ENCODE data around the gene TFAP2C.
"Not testable (repeated sequence)": the region's sequence is repeated elsewhere in the genome, so short reads cannot be mapped to it uniquely, and the experiment has no call there.

TFAP2C gene

DNA sequence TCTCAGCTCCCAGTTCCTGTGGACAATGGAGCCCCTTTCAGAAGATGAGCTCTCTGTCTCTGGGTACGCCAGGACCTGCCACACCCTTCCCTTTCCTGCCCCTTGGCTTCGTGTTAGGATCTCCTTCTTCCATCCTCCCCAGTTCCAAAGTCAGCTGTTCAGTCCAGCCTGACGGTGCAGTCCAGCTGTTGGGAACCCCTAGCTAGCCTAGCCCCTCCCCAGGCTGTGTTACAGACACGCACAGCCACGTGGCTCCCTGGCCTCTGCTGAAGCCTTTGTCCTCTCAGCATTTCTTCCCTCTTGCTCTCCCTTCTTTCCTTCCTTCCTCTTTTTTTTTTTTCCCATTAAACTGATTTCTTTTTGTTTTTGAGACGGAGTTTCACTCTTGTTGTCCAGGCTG is 12.4 kb upstream of the TFAP2C start:
- ATAC-seq = no peak
- no peak for DNase-seq

DNA sequence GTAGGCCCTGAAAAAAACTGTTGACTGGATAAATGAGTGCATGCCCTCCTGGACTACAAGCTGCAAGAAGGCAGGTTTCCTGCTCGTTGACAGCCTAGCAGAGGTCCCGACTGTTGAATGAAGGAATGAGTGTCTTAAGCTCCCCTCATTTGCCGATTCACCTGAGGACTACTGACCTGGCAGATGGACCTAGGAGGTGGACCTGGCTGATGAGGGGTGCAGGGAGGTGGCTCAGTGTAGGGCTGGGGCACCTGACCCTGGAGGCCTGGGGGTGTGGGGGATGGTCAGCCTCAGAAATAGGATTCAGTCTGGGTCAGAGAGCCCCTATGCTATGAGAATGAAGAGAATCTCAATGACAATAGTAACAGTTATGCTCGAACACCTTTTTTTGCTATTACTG is 11.6 kb upstream of the TFAP2C start:
- DNase-seq (no peak), ATAC-seq (no peak)

DNA sequence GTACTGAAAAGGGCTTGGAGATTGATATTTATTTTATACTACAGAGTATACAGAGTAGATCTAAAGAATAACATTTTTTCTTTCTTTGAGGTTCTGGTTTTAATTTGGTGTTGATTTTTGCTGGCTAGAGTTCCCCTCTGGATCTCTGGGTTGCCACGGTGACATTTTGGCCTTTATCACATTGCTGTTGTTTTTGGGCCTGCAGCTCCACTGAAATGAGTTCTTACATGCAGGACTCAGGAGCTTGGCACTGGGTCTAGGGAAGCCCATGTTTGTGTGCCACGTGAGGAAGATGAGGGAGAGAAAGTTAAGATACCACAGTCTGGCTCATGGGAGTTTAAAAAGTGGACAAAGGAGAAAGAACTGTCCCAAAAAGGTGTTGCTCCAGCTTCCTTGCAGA is 7.4 kb upstream of the TFAP2C start:
- DNase-seq (no peak), ATAC-seq (no peak)

DNA sequence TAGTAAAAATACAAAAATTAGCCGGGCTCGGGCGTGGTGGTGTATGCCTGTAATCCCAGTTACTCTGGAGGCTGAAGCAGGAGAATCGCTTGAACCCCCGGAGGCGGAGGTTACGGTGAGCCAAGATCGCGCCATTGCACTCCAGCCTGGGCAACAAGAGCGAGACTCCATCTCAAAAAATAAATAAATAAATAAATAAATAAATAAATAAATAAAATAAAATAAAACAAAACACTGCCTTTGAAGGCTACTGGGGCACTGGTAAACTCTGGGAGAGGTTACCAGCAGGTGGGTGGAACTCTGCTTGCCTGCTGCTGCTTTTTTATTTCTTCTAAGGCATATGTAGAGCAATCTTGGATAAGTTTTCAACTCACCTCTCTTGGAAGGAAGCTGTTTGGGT is 5.2 kb upstream of the TFAP2C start:
- not testable (repeated sequence) for ATAC-seq, DNase-seq

DNA sequence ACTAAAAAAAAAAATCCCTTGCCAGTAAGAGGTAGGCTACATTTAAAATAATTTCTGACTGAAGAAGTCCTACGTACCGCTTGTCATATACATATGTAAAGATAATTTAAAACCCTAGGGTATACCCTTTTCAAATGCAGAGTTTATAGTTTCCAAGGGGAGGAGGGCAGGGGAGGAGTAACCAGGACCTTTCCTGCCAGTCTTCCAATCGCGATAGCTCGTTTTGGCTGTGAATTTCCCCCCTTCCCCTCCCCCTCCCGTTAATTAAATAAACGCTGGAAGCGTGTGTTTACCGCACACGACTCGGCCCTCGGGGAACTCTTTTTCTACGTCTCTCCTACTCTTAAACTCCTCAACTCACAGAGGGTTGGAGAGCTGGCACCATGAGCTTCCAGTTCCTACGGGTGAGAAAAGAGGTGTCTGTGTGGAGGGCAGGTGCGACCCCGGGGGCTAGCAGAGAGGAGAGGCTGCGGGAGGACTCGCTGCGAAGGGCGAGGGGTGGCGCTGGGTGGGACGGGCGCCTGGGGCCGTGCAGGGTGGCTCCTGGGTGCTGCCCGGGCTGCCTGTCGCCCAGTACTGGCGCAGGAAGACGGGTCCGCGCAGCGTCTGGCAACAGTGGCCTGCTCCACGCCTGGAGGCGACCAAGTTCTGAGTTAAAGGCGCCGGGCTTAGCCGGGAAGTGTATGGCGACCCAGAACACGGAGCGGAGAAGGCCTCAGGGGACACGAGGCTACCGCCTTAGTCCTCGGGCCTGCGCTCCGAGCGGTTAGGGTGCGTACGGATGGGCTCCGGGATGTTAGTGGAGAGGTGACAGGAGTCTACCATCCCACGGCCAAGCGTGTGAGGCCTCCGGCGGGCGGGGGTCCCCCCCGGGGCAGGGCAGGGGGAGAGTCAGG is 4.1 kb upstream of the TFAP2C start:
- DNase-seq (no peak), ATAC-seq (no peak)

DNA sequence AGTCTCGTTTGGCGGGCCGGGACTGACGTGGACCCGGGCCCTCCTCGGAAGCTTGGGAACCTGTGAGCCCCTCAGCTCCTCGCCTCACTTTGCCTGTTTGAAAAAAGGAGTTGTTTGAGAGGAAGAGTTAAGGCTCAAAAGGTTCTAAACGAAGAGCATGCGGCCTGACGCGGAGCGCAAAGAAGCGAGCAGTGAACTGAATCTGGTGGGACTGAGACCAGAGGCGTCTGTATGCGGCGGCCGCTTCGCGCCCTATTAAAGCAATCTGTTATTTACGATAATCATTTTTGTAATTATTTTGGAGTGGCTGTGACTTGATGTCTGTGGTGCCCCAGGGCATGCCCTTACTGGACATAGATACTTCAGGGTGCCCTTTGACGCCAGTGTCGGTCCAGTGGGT is 3.3 kb upstream of the TFAP2C start:
- no peak for DNase-seq
- ATAC-seq = no peak

DNA sequence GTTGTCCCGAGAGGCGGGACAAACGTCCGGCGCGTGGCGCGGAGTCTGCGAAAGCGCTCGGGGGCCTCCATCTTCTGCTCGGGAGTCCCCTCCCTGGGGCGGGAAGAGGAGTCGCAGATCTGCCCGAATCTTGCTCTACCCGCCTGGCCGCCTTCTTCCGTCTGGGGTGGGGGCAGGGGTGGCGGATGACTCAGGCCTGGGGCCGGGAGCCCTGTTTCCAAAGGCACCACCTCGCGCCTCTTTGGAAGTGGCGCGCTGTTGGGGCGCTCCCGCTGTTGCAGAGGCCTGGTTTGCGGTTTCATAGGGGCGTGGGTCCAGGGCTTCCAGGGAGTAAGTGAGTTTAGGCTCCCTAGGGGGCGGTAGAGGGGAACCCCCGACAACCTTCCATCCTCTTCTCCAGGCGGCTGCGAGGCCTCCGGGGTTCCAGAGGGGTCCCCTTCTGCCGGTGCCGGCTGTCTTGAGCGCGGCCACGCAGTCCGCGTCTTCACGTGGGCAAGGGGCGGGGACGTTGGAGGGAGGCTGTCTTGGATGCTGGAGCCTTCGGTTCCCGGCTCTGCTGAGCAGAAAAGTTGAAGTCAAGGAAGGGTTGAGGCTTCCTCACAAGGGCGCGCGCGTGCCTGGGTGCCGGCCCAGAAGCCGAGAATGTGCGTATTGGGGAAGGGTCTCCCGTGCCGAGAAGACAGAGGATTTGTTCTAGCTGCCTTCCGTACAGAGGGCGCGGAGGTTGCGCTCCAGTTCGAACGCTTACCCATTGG is 2.6 kb upstream of the TFAP2C start:
- ATAC-seq (no peak), DNase-seq (peak; percentile 12)

DNA sequence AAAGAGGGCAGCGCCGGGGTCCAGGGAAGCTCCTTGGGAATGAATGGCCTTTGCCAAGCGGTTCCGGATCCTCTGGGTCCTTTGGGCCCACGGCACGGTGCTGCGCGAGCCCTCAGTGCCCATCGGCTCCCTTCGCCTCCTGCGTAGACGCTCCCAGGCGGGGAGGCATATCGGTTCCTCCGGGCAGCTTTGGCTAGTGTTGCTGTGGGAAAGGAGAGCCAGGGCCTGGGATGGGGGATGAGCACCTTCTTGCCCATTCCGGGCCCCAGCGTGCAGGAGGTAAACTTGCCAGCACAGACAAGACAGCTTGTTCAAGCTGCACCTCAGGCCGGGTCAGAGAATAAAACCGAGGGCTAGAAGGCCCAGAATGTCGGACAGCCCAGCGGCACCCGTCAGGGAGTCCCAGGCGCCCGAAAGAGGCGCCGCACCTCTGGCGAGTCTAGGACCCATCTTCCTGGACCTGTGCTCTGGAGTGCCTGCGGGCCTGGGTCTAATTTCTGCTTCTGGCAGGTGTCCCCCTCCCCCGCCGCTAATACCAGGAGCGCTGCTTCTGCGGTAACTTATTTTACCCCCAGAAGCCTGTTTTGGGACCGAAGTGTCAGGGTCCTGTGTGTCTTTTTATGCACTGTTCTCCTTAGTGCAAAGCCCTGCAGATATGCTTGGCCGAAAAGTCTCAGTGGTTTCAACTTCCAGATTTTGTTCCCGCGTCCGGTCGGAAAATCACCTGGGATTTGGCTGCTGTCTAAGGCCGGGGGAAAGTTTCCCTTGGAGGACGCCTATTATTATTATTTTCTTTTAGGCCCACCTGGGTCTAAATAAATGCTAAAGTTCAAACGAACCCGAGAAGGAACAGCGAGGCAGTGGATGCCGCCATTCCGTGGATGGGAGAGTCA is 1.7 kb upstream of the TFAP2C start:
- ATAC-seq = no peak
- DNase-seq = no peak

DNA sequence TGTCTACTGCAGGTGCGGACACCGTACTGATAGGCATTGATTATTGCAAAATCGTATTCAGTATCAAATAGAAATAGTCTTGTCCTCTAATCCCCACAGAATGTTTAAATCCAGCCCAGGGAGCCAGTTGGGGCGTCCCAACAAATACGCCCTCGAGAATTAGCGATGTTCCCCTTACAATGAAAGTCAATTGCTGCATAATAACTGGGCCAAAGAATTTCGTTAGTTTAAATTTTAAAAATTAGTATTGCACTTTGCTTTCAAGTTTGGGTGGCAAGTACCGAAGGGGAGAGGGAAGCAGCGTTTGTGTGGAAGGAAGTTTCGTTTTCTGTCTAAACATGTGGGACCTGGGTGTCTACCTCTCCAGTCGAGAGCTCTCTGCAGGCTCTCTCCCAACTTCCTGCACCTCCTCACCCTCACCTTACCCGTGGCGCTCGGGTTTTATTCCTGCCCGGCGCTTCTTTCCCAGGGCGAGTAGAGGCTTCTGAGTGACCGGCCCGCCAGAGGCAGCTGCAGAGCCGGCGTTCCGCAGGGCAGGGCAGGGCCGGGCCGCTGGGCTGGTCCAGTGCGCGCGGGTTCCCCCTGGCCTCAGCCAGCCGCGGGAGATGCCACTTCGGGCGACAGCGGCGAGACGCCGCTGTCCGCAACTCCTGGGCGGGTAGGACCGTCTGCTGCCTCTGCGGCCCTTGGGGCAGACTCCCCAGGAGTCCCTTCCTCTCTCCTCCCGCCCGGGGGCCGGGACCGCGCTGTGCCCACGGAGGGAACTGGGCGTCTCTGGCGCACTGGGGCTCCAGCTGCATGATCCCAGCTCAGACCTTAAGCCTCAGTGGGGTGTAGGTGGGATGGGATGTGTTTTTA is 862 bp upstream of the TFAP2C start:
- DNase-seq = no peak
- no peak for ATAC-seq

DNA sequence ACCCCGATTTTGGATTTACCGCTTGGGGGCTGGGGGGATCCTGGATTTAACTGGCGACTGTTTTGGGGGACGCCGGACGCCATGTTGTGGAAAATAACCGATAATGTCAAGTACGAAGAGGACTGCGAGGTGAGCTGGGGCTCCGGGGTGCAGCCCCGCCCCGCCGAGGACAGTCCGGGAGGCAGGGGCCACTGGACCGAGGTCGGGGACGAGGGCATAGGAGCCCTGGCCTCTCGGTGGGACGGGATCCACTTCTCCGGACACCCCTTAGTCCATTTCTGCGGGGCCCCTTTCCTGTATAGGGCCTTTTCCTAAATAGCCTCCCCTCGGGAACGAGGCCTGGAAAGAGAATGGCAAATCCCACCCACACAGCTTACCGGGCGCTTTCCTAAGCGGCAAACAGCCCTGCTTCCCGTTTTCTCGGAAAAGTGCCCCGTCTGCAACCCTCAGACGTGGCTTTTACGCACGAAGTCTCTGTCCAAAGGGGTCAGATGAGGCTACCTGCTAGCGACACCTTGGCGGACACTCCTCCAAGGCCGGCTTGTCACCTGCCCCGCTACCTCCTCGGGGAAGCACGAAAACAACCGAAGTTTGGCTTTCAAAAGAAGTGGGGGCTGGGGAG is 469 bp downstream of the TFAP2C start:
- ATAC-seq = no peak
- no peak for DNase-seq

DNA sequence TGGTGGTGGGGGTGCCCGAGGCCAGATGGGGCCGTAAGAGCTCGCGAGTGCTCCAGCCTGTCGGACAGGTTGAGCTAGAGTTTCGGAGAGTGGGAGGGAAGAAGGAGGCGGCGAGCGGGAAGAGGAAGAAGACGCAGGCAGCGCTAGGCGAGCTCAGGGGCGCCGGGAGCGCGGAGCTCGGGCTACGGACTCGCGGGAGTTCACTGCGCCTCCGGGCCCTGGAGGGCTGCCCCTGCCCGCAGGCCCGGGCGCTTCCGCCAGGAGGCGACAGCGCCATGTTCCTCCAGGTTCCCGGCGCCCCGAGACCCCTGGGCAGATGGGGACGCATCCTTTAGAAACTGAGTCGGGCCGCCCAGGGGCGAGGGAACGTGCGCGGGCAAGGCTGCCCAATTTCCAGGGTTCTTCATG is 984 bp downstream of the TFAP2C start:
- DNase-seq = peak; percentile 25
- no peak for ATAC-seq

DNA sequence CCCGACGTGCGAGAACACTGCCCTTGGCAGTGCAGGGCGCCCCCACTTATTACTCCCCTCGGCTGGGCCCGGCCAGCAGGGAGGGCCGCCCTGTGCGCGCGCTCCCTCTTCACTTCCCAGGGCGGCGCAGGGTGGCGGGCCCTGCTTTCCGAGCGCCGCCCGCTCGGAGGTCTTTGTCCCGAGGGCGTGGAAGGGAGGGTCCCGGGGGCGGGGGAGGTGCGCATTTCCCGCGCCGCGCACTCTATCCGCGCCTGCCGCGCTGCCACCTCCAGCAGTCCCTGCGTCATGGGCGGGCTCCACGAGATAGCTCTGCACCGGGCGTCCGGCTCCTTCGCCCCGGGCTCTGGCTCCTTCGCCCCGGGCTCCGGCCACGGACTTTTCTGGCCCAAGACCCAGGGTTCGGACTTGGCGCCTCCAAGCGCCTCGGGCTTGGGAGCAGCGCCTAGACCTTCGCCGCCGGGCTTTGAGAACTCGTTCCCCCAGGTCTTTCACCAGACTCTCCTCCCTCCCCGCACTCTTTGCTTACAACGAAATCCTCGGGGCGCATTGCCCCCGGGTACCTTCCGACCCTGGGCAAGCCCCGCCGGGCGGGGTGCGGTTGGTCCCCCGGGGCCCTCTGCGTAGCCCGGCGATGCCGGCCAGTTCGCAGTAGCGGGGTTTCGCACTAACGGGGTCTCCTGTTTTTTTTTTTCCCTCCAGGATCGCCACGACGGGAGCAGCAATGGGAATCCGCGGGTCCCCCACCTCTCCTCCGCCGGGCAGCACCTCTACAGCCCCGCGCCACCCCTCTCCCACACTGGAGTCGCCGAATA is 1.6 kb downstream of the TFAP2C start:
- DNase-seq (no peak), ATAC-seq (no peak)

DNA sequence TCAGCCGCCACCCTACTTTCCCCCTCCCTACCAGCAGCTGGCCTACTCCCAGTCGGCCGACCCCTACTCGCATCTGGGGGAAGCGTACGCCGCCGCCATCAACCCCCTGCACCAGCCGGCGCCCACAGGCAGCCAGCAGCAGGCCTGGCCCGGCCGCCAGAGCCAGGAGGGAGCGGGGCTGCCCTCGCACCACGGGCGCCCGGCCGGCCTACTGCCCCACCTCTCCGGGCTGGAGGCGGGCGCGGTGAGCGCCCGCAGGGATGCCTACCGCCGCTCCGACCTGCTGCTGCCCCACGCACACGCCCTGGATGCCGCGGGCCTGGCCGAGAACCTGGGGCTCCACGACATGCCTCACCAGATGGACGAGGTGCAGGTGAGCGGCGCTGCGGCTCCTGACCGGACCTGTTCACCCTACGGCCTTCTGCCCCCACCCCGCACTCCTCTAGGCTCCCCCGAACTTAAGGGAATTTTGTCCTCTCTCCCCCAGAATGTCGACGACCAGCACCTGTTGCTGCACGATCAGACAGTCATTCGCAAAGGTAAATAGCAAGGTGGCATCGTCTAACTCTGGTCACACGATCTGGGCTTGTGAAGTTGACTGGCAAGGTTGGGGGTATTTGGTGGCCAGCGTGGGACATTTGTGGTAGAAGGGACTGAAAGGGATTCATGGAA is 2.3 kb downstream of the TFAP2C start:
- ATAC-seq (no peak), DNase-seq (no peak)

DNA sequence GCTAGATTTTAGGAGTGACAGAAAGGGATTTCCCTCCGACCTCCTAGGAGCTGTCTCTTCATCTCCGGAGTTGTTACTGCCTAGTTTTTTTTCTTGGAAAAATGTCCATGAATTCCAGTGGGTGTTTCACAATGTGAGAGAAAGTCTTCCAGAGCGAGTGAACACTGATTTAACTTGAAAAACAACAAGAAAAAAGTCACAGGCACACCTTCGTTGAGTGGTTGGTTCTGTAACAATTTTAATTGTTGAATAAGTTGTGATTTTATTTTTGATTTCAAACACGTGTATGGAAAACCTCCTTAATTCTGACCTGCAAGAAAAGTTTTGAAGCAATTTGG is 2.9 kb downstream of the TFAP2C start:
- DNase-seq (no peak), ATAC-seq (no peak)

DNA sequence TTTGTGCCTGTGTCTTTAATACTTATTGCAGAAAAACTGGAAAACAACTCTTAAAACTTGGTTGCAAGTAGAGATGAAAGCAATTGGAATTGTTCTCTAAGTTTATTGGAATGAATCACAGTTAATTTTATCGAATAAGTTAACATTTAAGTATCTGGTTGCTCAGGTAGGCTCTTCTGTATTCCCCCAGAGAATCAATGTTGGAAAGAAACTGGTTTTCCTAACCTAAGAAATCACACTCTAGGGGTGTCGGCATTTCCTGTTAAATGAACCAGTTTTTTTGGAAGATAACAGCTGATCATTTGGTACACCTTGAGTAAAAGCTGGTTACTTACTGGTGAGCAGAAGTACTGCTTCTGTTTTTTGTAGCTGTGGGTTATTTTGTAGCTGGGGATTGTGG is 5.2 kb downstream of the TFAP2C start:
- ATAC-seq (no peak), DNase-seq (no peak)

DNA sequence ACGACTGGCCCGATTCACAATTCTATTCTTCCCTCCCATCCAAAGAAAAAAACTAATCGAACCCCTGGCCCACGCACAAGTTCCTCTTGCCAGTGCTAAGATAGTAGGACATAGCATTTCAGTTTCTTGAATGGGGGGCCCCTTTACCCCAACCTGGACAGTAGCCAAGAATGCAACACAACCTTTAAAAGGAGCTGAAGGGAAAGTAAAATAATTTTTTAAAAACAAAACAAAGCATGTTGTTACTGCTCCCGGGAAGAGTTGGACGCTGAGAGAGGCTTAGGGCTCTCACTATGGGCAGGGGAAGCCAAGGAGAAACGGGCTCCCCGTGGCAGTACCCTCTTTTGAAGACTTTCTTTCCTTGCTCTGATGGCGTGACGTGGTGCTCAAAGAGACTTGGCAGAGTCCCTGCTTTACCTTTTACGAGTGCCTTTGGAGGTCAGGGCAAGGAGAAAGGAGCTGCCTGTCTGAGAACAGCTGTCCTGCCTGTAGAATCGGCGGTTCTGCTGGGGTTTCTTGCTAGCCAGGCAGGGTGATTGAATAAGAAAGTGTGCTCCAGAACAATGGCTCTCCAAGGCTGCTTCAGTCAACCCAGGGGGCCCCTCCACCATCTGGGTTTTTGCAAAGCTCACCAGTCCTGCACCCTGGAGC is 5.8 kb downstream of the TFAP2C start:
- DNase-seq (no peak), ATAC-seq (no peak)

DNA sequence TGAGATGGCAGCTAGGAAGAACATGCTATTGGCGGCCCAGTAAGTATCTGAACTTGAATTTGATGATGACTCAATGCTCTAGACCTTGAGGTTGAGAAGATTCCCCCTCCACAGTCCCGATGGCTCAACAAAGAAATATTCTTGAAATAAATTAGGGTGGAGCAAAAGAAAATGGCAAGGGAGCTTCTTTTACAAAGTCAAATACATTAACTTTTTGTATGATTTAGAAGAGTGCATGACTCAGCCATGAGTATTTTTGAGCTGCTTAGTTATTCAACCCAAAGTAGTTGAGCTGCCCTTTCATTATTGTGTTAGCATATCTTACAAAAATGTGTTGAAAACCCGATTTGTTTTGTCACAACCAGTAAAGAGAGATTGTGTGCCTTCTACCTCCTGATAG is 7.6 kb downstream of the TFAP2C start:
- ATAC-seq = no peak

DNA sequence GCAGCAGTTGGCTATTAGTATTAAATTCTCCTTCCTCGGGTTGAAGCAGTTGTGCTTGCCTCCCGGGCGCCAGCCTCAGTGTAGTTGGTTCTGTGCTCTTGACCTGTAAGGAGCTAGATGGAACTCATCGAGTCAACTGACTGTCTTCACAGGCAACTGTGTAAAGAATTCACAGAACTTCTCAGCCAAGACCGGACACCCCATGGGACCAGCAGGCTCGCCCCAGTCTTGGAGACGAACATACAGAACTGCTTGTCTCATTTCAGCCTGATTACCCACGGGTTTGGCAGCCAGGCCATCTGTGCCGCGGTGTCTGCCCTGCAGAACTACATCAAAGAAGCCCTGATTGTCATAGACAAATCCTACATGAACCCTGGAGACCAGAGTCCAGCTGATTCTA is 8.5 kb downstream of the TFAP2C start:
- DNase-seq = no peak
- ATAC-seq = no peak

More for the DNA sequence above, 7.6 kb downstream of the TFAP2C start:
- DNase-seq = no peak

DNA sequence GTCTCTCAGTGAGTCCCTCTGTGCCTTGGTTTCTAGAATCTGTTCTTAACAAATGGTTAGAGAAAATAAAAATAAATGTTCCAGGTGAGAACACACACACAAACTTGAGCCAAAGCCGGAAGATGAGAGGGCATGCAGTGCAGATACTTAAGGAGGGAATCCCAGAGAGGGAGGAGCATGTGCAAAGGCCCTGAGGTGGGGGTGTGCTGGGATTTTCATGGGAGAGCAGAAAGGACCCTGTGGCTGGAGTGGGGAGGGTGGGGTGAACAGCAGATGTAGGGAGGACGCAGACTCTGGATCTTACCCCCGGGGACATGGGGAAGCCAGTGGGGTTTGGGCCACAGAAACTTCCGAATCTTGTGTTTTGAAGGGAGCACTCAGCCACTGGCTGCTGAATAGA is 17.5 kb downstream of the TFAP2C start:
- no peak for DNase-seq
- ATAC-seq = no peak

Data from stimulated activated naive CD8-positive, alpha-beta T cell treated with anti-CD3 and anti-CD28 coated beads, Interleukin-15, Interleukin-2, amounts not matched to agents 100 U/mL and 50 U/mL, for 24 hours (primary cell).